GM18907 (cell line): ENCODE measurements around the gene ABCG1.

Source experiments
- ATAC-seq: cut with Tn5 transposase; IDR thresholded peaks from one replicate; pipeline ENCODE4 v1.9.1; 2021; ENCODE audit warnings: mild to moderate bottlenecking, moderate library complexity; ENCODE audit not compliant: unreplicated experiment

ABCG1 gene

GRCh38 chr21:42341776-42342542 lies 123.0 kb downstream of the ABCG1 start:
- ATAC-seq, result no peak

GRCh38 chr21:42343101-42343500 lies 124.2 kb downstream of the ABCG1 start:
- no peak for ATAC-seq

GRCh38 chr21:42343556-42343955 lies 124.6 kb downstream of the ABCG1 start:
- no peak for ATAC-seq

- no peak for ATAC-seq
Measured at GRCh38 chr21:42343963-42344510, 125.1 kb downstream of the ABCG1 start.

- no peak for ATAC-seq
Measured at GRCh38 chr21:42344631-42345030, 125.7 kb downstream of the ABCG1 start.

- no peak for ATAC-seq
Measured at GRCh38 chr21:42346441-42346840, 127.5 kb downstream of the ABCG1 start.
